Adrenal gland (tissue), 12 donors: ENCODE results near the gene KRTAP10-8. TPM values are rescaled to one million over a fixed set of nuclear protein-coding genes. Genes with fewer than 3 reads are reported as not detected.
"Not testable (repeated sequence)": the region's sequence is repeated elsewhere in the genome, so short reads cannot be mapped to it uniquely, and the experiment has no call there.

Source experiments
- DNase-seq, 7 donors: peaks; one replicate each; pipeline ENCODE4 v3.0.0-alpha.2; 2019 to 2020
- H3K27ac ChIP-seq, 5 donors: fragments of 200-600 bp; sonication (generic) in 4 of 5; 1 replicate in 3 of 5; 2 replicates in 2 of 5; pipeline versions ENCODE4 v1.5.1 to v1.8.0; 2016 to 2020; ENCODE audit warnings: mild to moderate bottlenecking in 1 of 5
- H3K27me3 ChIP-seq: fragments of 200-600 bp; 2 replicates; pipeline ENCODE4 v1.8.0; 2021
- H3K36me3 ChIP-seq, 2 donors: fragments of 200-600 bp; replicated peaks in 1 of 2; 1 replicate in 1 of 2; 2 replicates in 1 of 2; pipeline versions ENCODE4 v1.5.1 to v1.8.0; 2018 to 2022
- H3K4me1 ChIP-seq, 2 donors: fragments of 200-600 bp; replicated peaks in 1 of 2; 1 replicate in 1 of 2; 2 replicates in 1 of 2; pipeline versions ENCODE4 v1.5.1 to v1.8.0; 2018 to 2021
- H3K4me3 ChIP-seq, 4 donors: fragments of 200-600 bp; sonication (generic) in 3 of 4; one replicate each; pipeline ENCODE4 v1.5.1; 2016 to 2018
- H3K9me3 ChIP-seq, 3 donors: fragments of 200-600 bp; sonication (generic) in 1 of 3; replicated peaks in 1 of 3; 1 replicate in 2 of 3; 2 replicates in 1 of 3; pipeline versions ENCODE4 v1.5.1 to v1.8.0; 2016 to 2021
- POLR2A ChIP-seq, 2 donors: fragments of 450-650 bp; IDR thresholded peaks; one replicate each; pipeline ENCODE4 v1.6.1; 2017; ENCODE audit warnings: antibody characterized with exemption in 2 of 2, mild to moderate bottlenecking in 2 of 2, moderate library complexity in 1 of 2
- WGBS, 4 donors: extraction: QIAGEN DNeasy Blood & Tissue Kit in 2 of 4; methylation state at CpG; one replicate each; pipeline versions ENCODE4 v1.1.5 to v1.1.7; 2013 to 2017; 5-methylcytosine and 5-hydroxymethylcytosine counted together
- intact Hi-C, 2 donors: fragments of 100-400 bp; cut with DNase I; formaldehyde crosslinking; loops; one replicate each; pipeline versions ENCODE4 v1.14.1 to v1.15.0; 2022 to 2023
- polyA plus RNA-seq, 3 donors: library from polyadenylated mRNA; stranded (reverse); fragments of 200-250 nt in 2 of 3; fragments of 350-450 nt in 1 of 3; fragmentation: Illumina TruSeq in 1 of 3; extraction: RNeasy Lipid Tissue Mini Kit (QIAGEN cat#74804) in 1 of 3; gene quantifications; one replicate each; pipeline ENCODE4 v1.2.3, GENCODE V29; 2013 to 2014
- total RNA-seq, 9 donors: library from RNA; depleted of rRNA in 4 of 9; stranded (reverse); fragments of >200 nt in 4 of 9; fragments of 120-200 nt in 1 of 9; fragmentation: NEBNext Ultra II Directional in 1 of 9; extraction: Animal tissue kit (Norgen Biotek cat#: 25700) in 1 of 9; gene quantifications; one replicate each; pipeline versions ENCODE4 v1.1.0 to v1.2.4, GENCODE V29; 2013 to 2023
- TF ChIP-seq, protein P1 (sequence below), 6 experiments: fragments of 450-650 bp in 4 of 6; fragments of 200-600 bp in 2 of 6; sonication (generic) in 1 of 6; IDR thresholded peaks; 1 replicate in 5 of 6; 2 replicates in 1 of 6; pipeline versions ENCODE4 v1.5.1 to v1.8.0; 2016 to 2021; ENCODE audit warnings: antibody characterized with exemption in 6 of 6, mild to moderate bottlenecking in 2 of 6, moderate library complexity in 1 of 6
- donor health status: healthy with polysubstance abuse.
- donor health status: Bipolar disorder and iron deficiency.
- donor health status: DM: yes; HTN: yes; CAD: no.
- donor health status: DM: no; HTN: no; CAD: no.
- donor health status: DM: no; HTN: no; CAD: no.
- donor health status: DM: yes; HTN: yes; CAD: no.

Gene KRTAP10-8
- total and polyA plus RNA-seq, 12 donors, result not detected

DNA sequence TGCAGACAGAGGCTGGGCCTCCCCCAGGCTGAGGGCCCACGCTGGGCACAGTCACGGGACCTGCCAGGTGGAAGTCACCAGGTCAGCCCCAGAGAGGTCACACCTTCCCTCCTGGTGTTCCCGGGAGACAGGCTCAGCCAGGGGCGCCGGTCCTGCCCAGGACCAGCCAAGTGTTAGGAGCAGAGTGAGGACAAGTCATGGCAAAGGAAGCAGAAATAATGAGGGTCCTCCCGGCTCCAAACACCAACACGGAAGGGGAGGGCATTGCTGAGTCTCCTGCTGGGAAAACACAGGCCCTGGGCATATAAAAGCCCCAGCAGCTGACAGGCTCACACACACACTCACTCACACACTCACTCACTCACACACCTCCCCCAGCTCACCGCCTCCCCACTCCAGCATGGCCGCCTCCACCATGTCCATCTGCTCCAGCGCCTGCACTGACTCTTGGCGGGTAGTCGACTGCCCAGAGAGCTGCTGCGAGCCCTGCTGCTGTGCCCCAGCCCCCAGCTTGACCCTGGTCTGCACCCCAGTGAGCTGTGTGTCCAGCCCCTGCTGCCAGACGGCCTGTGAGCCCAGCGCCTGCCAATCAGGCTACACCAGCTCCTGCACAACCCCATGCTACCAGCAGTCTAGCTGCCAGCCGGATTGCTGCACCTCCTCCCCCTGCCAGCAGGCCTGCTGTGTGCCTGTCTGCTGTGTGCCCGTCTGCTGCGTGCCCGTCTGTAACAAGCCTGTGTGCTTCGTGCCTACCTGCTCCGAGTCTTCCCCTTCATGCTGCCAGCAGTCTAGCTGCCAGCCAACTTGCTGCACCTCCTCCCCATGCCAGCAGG lies 25.4 kb downstream of the KRTAP10-8 start, which contains the start of gene KRTAP10-10:
Gene KRTAP10-10 (plus strand): TSS at position 339 of the 833 bp plus-strand sequence. CDS start 62 bp downstream, at position 401.
- H3K9me3 ChIP-seq, result no peaks in the 10 kb centered on the region
- H3K36me3 ChIP-seq, result no peaks in the 10 kb centered on the region
- intact Hi-C loops, result no loop called here
- H3K4me1 ChIP-seq, result no peaks in the 10 kb centered on the region
- H3K27ac ChIP-seq, result no peak within 1 kb of the TSS
- 22 to 56% (median 54%) methylated on average over 5 to 21 of the region's 21 CpGs for WGBS, 4 donors
- no peaks in the 10 kb centered on the region for H3K27me3 ChIP-seq
- no peak within 1 kb of the TSS for H3K4me3 ChIP-seq
- TF ChIP-seq, protein P1, sequence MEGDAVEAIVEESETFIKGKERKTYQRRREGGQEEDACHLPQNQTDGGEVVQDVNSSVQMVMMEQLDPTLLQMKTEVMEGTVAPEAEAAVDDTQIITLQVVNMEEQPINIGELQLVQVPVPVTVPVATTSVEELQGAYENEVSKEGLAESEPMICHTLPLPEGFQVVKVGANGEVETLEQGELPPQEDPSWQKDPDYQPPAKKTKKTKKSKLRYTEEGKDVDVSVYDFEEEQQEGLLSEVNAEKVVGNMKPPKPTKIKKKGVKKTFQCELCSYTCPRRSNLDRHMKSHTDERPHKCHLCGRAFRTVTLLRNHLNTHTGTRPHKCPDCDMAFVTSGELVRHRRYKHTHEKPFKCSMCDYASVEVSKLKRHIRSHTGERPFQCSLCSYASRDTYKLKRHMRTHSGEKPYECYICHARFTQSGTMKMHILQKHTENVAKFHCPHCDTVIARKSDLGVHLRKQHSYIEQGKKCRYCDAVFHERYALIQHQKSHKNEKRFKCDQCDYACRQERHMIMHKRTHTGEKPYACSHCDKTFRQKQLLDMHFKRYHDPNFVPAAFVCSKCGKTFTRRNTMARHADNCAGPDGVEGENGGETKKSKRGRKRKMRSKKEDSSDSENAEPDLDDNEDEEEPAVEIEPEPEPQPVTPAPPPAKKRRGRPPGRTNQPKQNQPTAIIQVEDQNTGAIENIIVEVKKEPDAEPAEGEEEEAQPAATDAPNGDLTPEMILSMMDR (IDR thresholded peaks at IDR 0.05), result no peak
- no peak for TF ChIP-seq POLR2A (IDR thresholded peaks at IDR 0.05)
- peak in 1 of 7 donors; percentile 11 for DNase-seq

DNA sequence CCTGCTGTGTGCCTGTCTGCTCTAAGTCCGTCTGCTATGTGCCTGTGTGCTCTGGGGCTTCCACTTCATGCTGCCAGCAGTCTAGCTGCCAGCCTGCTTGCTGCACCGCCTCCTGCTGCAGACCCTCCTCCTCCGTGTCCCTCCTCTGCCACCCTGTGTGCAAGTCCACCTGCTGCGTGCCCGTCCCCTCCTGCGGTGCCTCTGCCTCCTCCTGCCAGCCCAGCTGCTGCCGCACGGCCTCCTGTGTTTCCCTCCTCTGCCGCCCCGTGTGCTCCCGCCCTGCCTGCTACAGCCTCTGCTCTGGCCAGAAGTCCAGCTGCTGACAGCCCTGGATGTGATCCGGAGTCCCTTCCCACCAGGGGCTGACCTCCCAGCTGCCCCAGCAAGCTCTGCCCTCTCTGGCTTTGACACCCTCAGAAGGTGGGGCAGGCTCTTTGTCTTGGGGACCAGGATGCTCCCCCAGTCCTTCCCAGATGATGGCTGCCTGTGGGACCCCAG lies 26.0 kb downstream of the KRTAP10-8 start:
- 58 to 68% (median 60%) methylated on average over 6 to 11 of the region's 12 CpGs for WGBS, 4 donors
- H3K9me3 ChIP-seq, intact Hi-C loops, H3K4me1 ChIP-seq, H3K27me3 ChIP-seq, H3K36me3 ChIP-seq, H3K27ac ChIP-seq, H3K4me3 ChIP-seq: not testable (repeated sequence)
- peak in 1 of 7 donors; percentile 3 for DNase-seq

DNA sequence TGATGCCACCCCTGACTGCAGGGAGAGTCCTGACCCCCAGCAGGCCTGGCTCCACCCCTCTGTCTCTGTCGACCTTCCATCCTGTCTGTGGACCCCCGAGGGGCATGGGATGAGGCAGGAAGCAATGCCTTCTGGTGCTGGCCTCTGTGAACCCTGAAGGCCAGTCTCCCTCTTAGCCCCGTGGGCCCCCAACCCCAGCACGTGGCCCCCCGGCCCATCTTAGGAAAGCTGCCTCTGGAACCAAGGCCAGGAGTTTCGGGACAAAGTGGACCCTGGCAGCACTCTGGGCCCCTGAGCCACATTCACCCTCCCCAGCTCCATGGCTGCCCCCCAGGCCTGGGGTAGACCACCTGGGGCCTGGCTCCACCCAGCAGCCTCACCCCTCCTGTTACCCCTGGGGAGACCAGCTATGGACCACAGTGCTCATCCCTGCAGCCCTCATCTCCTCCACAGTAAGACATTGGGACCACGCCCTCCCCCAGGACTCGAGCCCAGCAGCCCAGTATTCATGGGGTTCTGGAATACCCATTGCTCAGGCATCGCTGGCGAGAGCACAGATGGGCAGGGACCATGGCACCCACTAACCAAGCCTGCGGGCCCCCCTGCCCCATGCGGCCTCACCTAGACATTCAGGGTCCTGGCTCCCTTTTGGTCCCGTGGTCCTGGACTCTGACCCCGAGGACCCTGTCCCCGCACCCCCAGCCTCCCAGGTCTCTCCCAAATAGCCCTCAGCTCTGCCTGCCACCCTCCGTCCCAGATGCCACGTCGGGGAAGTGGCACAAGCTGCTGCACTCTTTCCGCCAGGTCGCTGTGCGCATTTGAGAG lies 26.8 kb downstream of the KRTAP10-8 start:
- H3K4me1 ChIP-seq, H3K27me3 ChIP-seq, H3K4me3 ChIP-seq, H3K27ac ChIP-seq, H3K36me3 ChIP-seq, H3K9me3 ChIP-seq, intact Hi-C loops, DNase-seq: not testable (repeated sequence)
- 67 to 79% (median 72%) methylated on average over 12 to 21 of the region's 21 CpGs; no CpG with 5 or more reads in 1 of the 4 donors for WGBS, 4 donors

DNA sequence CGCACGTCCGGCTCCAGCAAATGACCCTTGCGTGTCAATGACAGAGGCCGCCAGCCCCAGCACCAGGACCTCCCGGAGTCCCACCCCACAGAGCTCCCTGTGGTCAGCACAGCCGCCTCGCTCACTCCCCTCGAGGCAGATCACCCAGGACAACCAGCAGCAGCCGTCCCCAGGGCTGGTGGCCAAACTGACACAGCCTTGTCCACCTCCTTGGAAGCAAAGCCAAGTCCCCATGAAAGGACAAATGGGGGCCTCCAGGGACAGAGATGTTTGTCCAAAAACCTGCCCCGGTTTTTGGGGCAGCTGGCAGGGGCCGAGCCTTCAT lies 27.4 kb downstream of the KRTAP10-8 start:
- Histone ChIP-seq H3K9me3 (no peaks in the 10 kb centered on the region), H3K4me1 (no peaks in the 10 kb centered on the region), H3K4me3 (no peak overlapping the region), H3K36me3 (no peaks in the 10 kb centered on the region), H3K27me3 (no peaks in the 10 kb centered on the region), H3K27ac (no peak overlapping the region)
- 78 to 86% (median 82%) methylated on average over 6 to 12 of the region's 12 CpGs for WGBS, 4 donors
- intact Hi-C loops, result no loop called here
- DNase-seq, result no peak
- TF ChIP-seq, protein P1 (IDR thresholded peaks at IDR 0.05), result no peak
- TF ChIP-seq POLR2A (IDR thresholded peaks at IDR 0.05), result no peak

DNA sequence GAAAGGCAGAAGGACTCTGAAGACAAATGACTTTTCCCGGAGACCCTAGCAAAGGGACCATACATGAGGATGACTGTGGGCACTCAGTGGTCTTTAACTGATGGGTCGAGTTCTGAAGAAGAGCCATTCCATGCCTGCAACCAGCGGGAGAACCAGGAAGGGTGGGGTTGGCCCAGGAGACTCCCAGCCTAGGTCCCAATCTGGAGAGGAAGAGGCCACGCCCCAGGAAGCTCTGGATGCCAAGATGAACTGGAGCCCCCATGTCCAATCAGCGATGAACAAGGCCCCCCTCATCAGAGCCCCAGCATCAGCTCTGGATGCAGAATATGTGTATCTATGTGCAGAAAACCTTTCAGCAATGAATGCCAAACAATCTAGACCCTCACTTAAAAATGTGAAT lies 28.9 kb downstream of the KRTAP10-8 start:
- Histone ChIP-seq H3K36me3 (no peaks in the 10 kb centered on the region), H3K4me3 (no peak overlapping the region), H3K4me1 (no peaks in the 10 kb centered on the region), H3K27me3 (no peaks in the 10 kb centered on the region), H3K27ac (no peak overlapping the region), H3K9me3 (no peaks in the 10 kb centered on the region)
- DNase-seq, result no peak
- intact Hi-C loops, result no loop called here
- 86 to 91% (median 88%) methylated on average over 5 of the region's 5 CpGs for WGBS, 4 donors
- no peak for TF ChIP-seq POLR2A (IDR thresholded peaks at IDR 0.05)
- TF ChIP-seq, protein P1 (IDR thresholded peaks at IDR 0.05), result no peak
